CD4-positive, CD25-positive, alpha-beta regulatory T cell (primary cell): Measurements from ENCODE around the gene NACAD. TPM values are rescaled to one million over a fixed set of nuclear protein-coding genes. Genes with fewer than 3 reads are reported as not detected.

Experiments
- ATAC-seq, 2 donors: fragments of 150-1000 bp; cut with Tn5 transposase; one replicate each; pipeline ENCODE4 v1.10.0; 2021; ENCODE audit warnings: low read depth in 2 of 2, moderate number of reproducible peaks in 2 of 2, moderate library complexity in 1 of 2
- DNase-seq, 3 donors: peaks; one replicate each; pipeline versions ENCODE4 v3.0.0 to v3.0.0-alpha.2; 2012 to 2022; ENCODE audit warnings: mixed read lengths in 1 of 3
- H3K27ac ChIP-seq: one replicate; pipeline ENCODE4 v1.7.0; 2013; ENCODE audit warnings: mild to moderate bottlenecking, low read length; ENCODE audit not compliant: insufficient read depth, poor library complexity, severe bottlenecking
- H3K27me3 ChIP-seq: one replicate; pipeline ENCODE4 v1.7.0; 2013; ENCODE audit warnings: low read length; ENCODE audit not compliant: control insufficient read depth, insufficient read depth
- H3K36me3 ChIP-seq: one replicate; pipeline ENCODE4 v1.7.0; 2013; ENCODE audit warnings: mild to moderate bottlenecking, low read length, moderate library complexity; ENCODE audit not compliant: control insufficient read depth, insufficient read depth
- H3K4me1 ChIP-seq: 2 replicates; pipeline ENCODE4 v1.7.0; 2013; ENCODE audit warnings: mild to moderate bottlenecking, low read length; ENCODE audit not compliant: insufficient read depth, control insufficient read depth, poor library complexity, severe bottlenecking
- H3K4me3 ChIP-seq: one replicate; pipeline ENCODE4 v1.7.0; 2013; ENCODE audit warnings: low read depth, mild to moderate bottlenecking, low read length, moderate library complexity
- H3K9me3 ChIP-seq, 2 experiments: 1 replicate in 1 of 2; 2 replicates in 1 of 2; pipeline ENCODE4 v1.7.0; 2013; ENCODE audit warnings: low read length in 2 of 2, mild to moderate bottlenecking in 1 of 2, moderate library complexity in 1 of 2; ENCODE audit not compliant: control insufficient read depth in 2 of 2
- H3K27ac Mint-ChIP-seq, 3 donors: one replicate each; pipeline ENCODE4 v1.8.0; 2020 to 2022; ENCODE audit warnings: mild to moderate bottlenecking in 3 of 3, mixed read lengths in 3 of 3, moderate library complexity in 2 of 3
- H3K27me3 Mint-ChIP-seq: one replicate; pipeline ENCODE4 v1.8.0; 2022; ENCODE audit warnings: mild to moderate bottlenecking, mixed read lengths
- H3K36me3 Mint-ChIP-seq: one replicate; pipeline ENCODE4 v1.8.0; 2020; ENCODE audit warnings: mixed read lengths
- H3K4me1 Mint-ChIP-seq, 4 donors: one replicate each; pipeline ENCODE4 v1.8.0; 2020 to 2022; ENCODE audit warnings: mixed read lengths in 4 of 4, mild to moderate bottlenecking in 1 of 4
- H3K4me3 Mint-ChIP-seq, 4 donors: one replicate each; pipeline ENCODE4 v1.8.0; 2020 to 2022; ENCODE audit warnings: mild to moderate bottlenecking in 4 of 4, mixed read lengths in 4 of 4, moderate library complexity in 3 of 4
- H3K9me3 Mint-ChIP-seq, 7 donors: one replicate each; pipeline ENCODE4 v1.8.0; 2020 to 2022; ENCODE audit warnings: mixed read lengths in 7 of 7, mild to moderate bottlenecking in 3 of 7, moderate library complexity in 2 of 7
- polyA plus RNA-seq, 4 donors: library from polyadenylated mRNA; unstranded; fragments of 300-500 nt; fragmentation: Illumina TruSeq; gene quantifications; one replicate each; pipeline ENCODE4 v1.2.3, GENCODE V29; 2021
- total RNA-seq: library from RNA; stranded (reverse); gene quantifications from one replicate; pipeline ENCODE4 v1.2.3, GENCODE V29; 2022

NACAD gene
- total and polyA plus RNA-seq, 5 donors from 2014 or later: 0.07 TPM; not detected in 4

DNA sequence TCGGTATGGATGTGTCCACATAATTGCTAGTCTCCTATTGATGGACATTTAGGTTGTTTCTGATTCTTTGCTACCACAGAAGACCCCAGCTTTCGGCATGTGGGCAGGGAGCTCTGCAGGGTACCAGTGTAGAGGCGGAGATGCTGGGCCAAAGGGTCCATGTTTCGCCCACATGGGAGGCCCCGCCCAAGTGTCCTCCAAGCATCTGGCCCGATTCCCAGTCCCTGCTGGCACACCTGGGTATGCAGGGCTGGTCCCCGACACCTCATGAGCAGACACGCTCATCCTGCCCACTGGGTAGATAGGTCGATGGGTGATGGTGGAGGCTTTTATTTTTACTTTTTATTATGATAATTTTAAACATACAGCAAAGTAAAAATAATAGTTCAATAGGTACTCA lies 42.1 kb upstream of the NACAD start:
- Mint-ChIP-seq H3K36me3 (no peaks in the 10 kb centered on the region), H3K9me3 (no peaks in the 10 kb centered on the region), H3K27ac (no peak overlapping the region), H3K27me3 (peaks cover 5% of the 10 kb centered on the region), H3K4me3 (no peak overlapping the region), H3K4me1 (peaks cover 0 to 4% (median under 1%) of the 10 kb centered on the region in 4 donors)
- Histone ChIP-seq H3K4me3 (no peak overlapping the region), H3K4me1 (peaks cover 3% of the 10 kb centered on the region), H3K27ac (no peak overlapping the region), H3K9me3 (no peaks in the 10 kb centered on the region), H3K27me3 (no peaks in the 10 kb centered on the region), H3K36me3 (no peaks in the 10 kb centered on the region)
- DNase-seq (no peak), ATAC-seq (no peak)

DNA sequence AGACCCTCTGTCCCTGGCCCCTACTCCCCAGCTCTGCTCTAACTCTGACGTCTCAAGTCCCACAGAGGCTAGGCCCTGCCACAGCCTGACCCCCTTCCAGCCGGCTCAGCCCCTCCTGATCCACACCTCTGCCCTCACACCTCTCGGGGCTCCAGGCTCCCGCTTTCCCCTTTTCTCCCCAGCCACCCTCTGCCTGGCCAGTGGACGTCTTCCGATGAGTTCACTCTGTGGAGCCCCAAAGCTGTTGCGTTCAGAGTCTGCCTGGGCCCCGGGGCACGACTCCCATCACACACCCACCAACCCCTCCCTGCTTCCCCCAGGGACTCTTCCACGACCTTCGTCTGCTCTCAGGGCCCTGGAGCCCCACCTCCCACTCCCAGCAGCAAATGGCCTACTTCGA lies 41.1 kb upstream of the NACAD start:
- H3K4me3 ChIP-seq: no peak overlapping the region
- no peaks in the 10 kb centered on the region for H3K36me3 Mint-ChIP-seq
- no peaks in the 10 kb centered on the region for H3K9me3 ChIP-seq
- H3K36me3 ChIP-seq: no peaks in the 10 kb centered on the region
- H3K27me3 Mint-ChIP-seq: peaks cover 5% of the 10 kb centered on the region
- H3K4me1 ChIP-seq: no peaks in the 10 kb centered on the region
- H3K27ac Mint-ChIP-seq: peak overlapping the region in 1 of 3 donors; percentile 85
- ATAC-seq: no peak
- no peaks in the 10 kb centered on the region for H3K27me3 ChIP-seq
- H3K9me3 Mint-ChIP-seq: no peaks in the 10 kb centered on the region
- no peak for DNase-seq
- peaks cover 0 to 4% (median under 1%) of the 10 kb centered on the region in 4 donors for H3K4me1 Mint-ChIP-seq
- H3K4me3 Mint-ChIP-seq: no peak overlapping the region
- H3K27ac ChIP-seq: no peak overlapping the region

DNA sequence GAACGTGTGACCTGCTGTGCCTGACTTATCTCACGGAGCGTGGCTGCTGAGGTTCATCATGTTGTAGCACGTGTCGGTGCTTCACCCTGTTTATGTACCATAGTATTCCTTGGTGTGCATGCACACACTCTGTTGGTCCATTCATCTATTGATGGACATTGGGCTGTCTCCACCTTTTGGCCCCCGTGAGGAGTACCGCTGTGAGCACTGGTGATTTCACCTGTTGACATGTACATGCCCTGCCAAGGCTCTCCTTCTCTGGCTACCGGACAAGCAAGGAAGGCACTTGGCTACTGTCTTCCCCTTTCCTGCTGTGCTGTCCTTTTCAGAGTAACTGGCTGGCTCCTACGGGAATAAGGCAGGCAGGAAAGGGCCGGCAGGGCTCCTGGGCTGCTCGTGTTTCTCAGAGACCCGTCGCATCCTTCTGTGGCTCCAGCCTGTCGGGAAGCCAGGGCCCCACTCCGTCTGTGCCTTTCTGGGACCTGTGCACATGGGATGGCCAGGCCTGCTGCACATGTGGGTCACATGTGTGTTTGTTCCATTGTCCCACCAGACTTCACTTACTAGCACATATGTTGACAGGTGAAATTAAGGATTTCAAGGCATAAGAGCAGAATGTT lies 40.5 kb upstream of the NACAD start:
- no peak overlapping the region for H3K4me3 Mint-ChIP-seq
- no peak overlapping the region for H3K27ac ChIP-seq
- H3K27me3 Mint-ChIP-seq: peaks cover 5% of the 10 kb centered on the region
- H3K36me3 ChIP-seq: no peaks in the 10 kb centered on the region
- H3K9me3 ChIP-seq: no peaks in the 10 kb centered on the region
- no peak overlapping the region for H3K4me3 ChIP-seq
- DNase-seq (no peak), ATAC-seq (no peak)
- H3K9me3 Mint-ChIP-seq: no peaks in the 10 kb centered on the region
- no peaks in the 10 kb centered on the region for H3K27me3 ChIP-seq
- H3K4me1 ChIP-seq: no peaks in the 10 kb centered on the region
- peaks cover 0 to 4% (median under 1%) of the 10 kb centered on the region in 4 donors for H3K4me1 Mint-ChIP-seq
- peak overlapping the region in 2 of 3 donors; percentile 13 to 38 for H3K27ac Mint-ChIP-seq
- no peaks in the 10 kb centered on the region for H3K36me3 Mint-ChIP-seq

DNA sequence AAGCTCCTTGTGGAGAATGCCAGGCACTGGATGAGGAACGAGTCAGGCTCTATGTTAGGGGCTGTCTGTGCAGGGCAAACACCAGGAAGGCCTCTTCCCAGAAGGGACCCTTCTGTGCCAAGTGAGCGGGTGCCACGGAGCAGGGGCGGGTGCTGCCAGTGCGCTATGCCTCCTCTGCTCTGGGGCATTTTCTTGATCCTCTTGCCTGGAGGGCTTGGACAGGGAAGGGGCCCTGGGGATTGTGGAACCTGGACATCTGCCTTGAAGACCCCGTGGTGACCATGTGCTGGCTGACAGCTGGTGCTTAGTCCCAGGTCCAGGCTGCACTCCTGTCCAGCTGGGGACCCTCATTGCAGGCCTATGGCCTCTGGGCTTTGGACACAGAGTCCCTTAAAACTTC lies 38.2 kb upstream of the NACAD start:
- DNase-seq (no peak), ATAC-seq (no peak)
- Mint-ChIP-seq H3K36me3 (no peaks in the 10 kb centered on the region), H3K27me3 (peaks cover 5% of the 10 kb centered on the region), H3K4me3 (no peak overlapping the region), H3K9me3 (no peaks in the 10 kb centered on the region), H3K27ac (no peak overlapping the region), H3K4me1 (peaks cover 4 to 19% (median 12%) of the 10 kb centered on the region in 4 donors)
- H3K27me3 ChIP-seq: no peaks in the 10 kb centered on the region
- no peaks in the 10 kb centered on the region for H3K36me3 ChIP-seq
- H3K4me1 ChIP-seq: peaks cover 15% of the 10 kb centered on the region
- H3K27ac ChIP-seq: no peak overlapping the region
- H3K9me3 ChIP-seq: no peaks in the 10 kb centered on the region
- no peak overlapping the region for H3K4me3 ChIP-seq

DNA sequence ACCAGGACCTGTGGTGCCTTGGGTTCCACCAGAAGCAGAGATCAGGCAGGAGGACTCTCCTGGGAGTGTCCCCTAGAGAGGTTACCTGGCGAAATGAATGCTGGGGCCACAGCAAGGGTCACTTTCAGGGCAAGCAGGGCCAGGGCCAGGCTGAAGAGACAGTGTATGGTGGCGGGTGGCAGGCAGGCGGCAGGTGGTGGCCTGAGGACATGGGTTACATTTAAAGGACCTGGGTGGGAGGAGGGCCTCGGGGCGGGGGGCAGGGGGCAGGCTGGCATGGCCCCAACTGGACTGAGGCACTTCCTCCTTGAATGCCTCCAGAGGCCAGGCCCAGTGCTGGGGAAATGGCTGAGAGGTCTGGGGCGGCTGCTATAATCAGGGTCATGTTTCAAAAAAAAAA lies 37.4 kb upstream of the NACAD start:
- no peak overlapping the region for H3K27ac ChIP-seq
- no peak overlapping the region for H3K4me3 ChIP-seq
- H3K9me3 ChIP-seq: no peaks in the 10 kb centered on the region
- Mint-ChIP-seq H3K9me3 (no peaks in the 10 kb centered on the region), H3K4me1 (peaks cover 4 to 19% (median 13%) of the 10 kb centered on the region in 4 donors), H3K27me3 (peaks cover under 1% of the 10 kb centered on the region), H3K36me3 (peaks cover 2% of the 10 kb centered on the region), H3K4me3 (no peak overlapping the region), H3K27ac (no peak overlapping the region)
- H3K36me3 ChIP-seq: no peaks in the 10 kb centered on the region
- DNase-seq (no peak), ATAC-seq (no peak)
- H3K27me3 ChIP-seq: no peaks in the 10 kb centered on the region
- H3K4me1 ChIP-seq: peaks cover 15% of the 10 kb centered on the region

DNA sequence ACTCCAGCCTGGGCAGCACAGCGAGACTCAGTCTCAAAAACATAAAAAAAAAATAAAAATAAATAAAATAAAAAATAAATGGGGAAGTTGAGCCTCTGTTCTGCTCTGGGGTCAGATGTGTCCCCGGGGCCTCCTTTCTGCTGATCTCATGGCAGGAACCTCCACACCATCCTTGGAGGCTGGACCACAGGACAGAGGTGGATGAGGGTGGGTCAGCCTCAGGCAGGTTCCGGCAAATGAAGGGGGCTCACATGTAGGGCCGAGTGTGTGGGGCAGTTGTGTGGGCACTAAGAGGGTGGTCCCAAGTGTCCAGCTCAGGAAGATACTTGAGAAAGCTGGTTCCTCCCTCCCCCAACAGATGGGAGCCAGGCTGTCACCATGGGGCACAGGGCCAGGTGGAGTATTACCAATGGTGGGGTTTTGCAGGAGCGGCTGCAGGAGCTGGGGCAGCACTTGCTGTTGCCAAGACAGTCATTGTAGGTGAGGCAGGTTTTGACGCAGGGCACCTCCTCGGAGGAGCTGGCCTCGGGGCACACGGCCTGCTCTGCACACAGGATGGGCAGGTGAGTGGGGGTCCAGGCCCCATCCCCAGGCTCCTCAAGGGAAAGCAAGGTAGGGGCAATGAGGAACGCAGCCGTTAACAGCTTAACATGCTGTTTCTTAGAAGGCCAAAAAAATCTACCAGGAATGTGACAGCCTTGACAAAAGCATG lies 36.6 kb upstream of the NACAD start:
- H3K9me3 ChIP-seq: no peaks in the 10 kb centered on the region
- H3K4me1 Mint-ChIP-seq: peaks cover 4 to 20% (median 14%) of the 10 kb centered on the region in 4 donors
- H3K4me3 ChIP-seq: no peak overlapping the region
- H3K27me3 Mint-ChIP-seq: no peaks in the 10 kb centered on the region
- no peak for DNase-seq
- no peak overlapping the region for H3K27ac ChIP-seq
- H3K36me3 Mint-ChIP-seq: peaks cover 4% of the 10 kb centered on the region
- peaks cover 15% of the 10 kb centered on the region for H3K4me1 ChIP-seq
- H3K36me3 ChIP-seq: no peaks in the 10 kb centered on the region
- no peak overlapping the region for H3K4me3 Mint-ChIP-seq
- H3K27ac Mint-ChIP-seq: no peak overlapping the region
- no peaks in the 10 kb centered on the region for H3K9me3 Mint-ChIP-seq
- H3K27me3 ChIP-seq: no peaks in the 10 kb centered on the region
- ATAC-seq: no peak

DNA sequence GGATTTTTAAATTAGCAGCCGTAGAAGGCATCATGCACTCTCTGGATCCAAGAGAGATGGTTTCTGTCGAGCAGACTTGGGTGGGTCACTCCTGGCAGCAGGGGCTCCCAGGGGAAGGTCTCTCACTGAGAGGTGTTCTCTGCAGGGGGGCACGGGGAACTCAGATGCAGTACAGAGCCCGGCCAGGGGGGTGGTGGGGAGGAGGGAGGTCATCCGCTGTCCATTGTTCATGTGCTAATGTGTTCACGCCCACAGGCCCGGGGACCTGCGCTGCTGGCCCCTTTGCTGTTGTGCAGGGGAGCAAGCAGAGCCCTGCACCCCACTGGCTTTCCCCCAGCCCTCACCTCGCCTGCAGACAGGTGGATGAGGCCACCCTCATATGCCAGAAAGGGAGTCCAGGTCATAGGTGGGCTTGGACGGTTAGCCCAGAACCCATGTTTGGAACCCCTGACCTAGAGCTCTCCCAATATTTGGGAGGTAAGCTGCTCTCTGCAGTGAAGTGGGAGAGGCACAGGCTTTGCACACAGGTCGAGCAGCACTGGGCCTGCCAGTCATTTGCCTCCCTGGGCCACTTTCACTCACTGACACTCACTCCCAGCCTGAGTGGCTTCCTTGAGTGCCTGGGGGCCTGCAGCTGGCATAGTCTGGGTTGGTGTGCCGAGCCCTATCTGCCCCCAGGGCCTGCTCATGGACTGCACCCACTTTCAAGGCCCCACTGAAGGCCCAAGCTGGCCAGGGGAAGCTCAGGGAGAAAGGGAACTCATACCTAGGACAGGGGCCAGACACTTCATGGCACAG lies 35.3 kb upstream of the NACAD start:
- H3K27ac Mint-ChIP-seq: peak overlapping the region in 1 of 3 donors; percentile 81

More for the DNA sequence above, 35.3 kb upstream of the NACAD start:
- Mint-ChIP-seq H3K27me3 (no peaks in the 10 kb centered on the region), H3K9me3 (no peaks in the 10 kb centered on the region), H3K4me1 (peaks cover 4 to 20% (median 15%) of the 10 kb centered on the region in 4 donors), H3K36me3 (peaks cover 4% of the 10 kb centered on the region), H3K4me3 (peak overlapping the region in 1 of 4 donors; percentile 19)
- DNase-seq (no peak), ATAC-seq (no peak)
- Histone ChIP-seq H3K27me3 (no peaks in the 10 kb centered on the region), H3K9me3 (no peaks in the 10 kb centered on the region), H3K27ac (no peak overlapping the region), H3K4me1 (peaks cover 15% of the 10 kb centered on the region), H3K36me3 (no peaks in the 10 kb centered on the region), H3K4me3 (no peak overlapping the region)
